SIG-M5 treated with dmso at 0.1 percent for 504 hours (cell line): Measurements from ENCODE around the gene MYO10.
"Not testable (repeated sequence)": the region's sequence is repeated elsewhere in the genome, so short reads cannot be mapped to it uniquely, and the experiment has no call there.

Experiments
- DNase-seq: peaks from one replicate; lab custom pipeline; 2025; ENCODE audit not compliant: unreplicated experiment; lab: John Stamatoyannopoulos, UW

Gene MYO10

DNA sequence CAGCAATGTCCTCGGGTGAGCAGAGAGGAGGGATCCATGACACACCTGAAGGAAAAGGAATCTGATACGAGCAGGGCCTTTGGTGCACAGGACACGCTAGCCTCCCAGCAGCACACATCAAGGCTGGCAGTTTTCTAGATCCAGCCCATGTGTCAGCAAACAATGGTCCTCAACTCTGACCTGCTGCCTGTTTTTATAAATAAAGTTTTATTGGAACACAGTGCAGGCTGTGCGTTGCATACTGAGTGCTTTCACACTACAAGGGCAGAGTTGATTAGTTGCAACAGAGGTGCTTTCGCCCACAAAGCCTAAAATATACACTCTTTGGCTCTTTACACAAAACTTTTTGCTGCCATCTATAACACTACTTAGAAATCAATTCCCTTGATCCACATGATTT is 147.1 kb downstream of the MYO10 start:
- DNase-seq, result no peak

GRCh38 chr5:16787278-16787677 is 148.8 kb downstream of the MYO10 start:
- no peak for DNase-seq

- DNase-seq, result no peak
These were observed 151.0 kb downstream of the MYO10 start for GRCh38 chr5:16784843-16785791.

DNA sequence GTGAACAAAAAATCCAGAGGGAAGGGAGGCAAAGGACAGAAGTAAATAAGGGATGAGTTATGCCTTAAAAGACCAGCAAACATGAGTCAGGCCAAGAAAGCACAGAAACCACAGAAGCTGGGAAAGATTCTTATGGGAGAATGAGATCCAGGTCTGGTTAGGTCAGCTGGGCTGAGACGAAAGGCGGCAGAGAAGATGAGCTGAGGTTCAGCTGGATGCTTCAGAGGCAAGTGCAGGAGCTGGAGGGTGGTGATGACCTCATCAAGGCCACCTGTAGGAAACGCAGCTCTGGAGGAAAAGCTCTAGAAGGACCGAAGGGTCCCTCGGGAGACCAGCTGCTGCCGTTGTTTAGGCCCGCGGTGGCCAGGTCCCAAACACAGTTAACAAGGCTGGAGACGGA is 152.0 kb downstream of the MYO10 start:
- DNase-seq, result no peak

DNA sequence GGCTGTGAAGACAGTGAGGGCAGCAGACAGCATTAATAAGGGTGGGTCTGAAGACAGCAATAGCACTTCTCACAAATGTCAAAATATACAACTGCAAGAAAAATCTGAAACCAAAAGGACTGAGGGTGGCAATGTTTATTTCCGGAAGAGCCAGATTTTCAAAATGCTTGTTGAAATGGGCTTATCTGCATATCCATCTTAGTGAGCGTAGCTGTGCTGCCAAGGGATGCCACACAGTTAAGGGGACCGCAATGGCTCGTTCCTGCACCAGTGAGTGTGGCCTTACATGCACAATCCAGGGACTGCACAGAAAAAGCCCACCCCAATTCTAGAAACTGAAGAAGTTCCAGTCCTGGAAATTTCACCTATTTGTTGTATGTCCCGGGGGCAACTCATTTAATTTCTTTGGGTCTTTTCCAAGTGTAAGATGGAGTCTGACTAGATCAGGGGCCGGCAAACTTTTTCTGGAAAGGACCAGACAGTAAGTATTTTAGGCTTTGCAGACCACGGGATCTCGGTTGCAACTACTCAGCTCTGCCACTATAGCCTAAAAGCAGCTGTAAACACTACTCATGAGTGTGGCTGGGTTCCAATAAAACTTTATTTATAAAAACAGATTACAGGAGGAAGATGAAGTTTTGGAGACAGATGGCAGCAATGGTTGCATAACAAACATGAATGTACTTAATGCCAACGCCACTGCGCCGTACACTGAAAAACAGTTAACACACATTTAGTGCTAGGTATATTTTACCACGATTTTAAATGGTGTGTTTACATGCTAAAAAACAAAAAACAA is 154.1 kb downstream of the MYO10 start:
- DNase-seq, result no peak

GRCh38 chr5:16780325-16780724 is 155.8 kb downstream of the MYO10 start:
- DNase-seq, result no peak

GRCh38 chr5:16777432-16777831 is 158.7 kb downstream of the MYO10 start:
- DNase-seq, result no peak

- peak; percentile 14 for DNase-seq
These were observed 159.4 kb downstream of the MYO10 start for GRCh38 chr5:16776611-16777251.

DNA sequence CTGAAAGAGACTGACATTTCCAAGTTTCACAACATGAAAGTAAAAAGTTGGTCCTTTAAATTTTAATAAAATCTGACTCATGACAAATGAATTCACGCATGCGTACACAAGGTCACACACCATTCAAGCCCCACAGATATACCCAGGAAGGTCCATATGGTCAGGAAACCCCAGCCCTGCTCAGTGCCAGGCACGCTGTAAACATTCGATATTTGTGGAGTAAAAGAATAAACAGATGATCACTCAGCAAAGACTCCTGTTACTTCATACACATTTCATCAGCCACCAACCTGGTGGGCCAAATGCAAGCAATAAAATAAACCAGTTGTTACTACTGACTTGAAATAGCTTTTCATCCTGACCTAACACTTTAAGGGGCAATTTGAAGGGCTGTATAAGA is 161.3 kb downstream of the MYO10 start:
- DNase-seq, result no peak

- DNase-seq, result no peak
These were observed 162.1 kb downstream of the MYO10 start for GRCh38 chr5:16773991-16774390.

DNA sequence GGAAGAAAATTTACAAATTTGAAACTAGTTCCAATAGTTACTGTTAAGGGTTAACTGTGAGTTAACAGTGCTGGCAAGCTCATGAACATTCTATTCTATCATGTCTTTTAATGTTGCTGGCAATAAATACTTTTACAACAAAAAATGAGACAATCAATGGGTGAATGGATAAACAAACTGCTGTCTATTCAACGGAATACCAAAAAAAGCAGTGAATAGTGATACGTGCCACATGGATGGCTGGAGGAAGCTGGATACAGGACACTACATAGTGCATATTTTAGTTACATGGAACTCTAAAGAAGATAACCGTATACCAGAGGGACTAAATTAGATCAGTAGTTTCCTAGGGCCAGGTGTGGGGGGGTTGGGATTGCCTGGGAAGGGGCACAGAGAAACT is 163.5 kb downstream of the MYO10 start:
- no peak for DNase-seq

GRCh38 chr5:16768184-16768583 is 167.9 kb downstream of the MYO10 start:
- no peak for DNase-seq

DNA sequence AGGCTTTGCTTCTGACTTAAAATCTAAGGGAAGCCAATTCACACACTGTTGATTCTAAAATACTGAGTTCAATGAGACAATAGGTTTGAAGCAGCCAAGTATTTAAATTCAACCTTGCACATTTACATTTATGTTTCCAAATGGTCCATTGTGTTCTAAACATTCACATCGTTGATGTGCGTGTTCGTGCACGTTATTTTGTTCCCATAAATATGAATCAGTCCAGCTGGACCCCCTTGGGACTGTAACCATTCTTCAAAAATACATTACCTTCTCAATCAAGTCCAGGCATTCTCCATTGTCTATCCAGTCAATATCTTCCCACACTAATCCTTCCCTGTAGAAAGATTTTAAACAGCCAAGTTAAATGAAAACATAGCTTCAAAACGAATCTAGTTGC is 172.9 kb downstream of the MYO10 start:
- DNase-seq, result no peak

DNA sequence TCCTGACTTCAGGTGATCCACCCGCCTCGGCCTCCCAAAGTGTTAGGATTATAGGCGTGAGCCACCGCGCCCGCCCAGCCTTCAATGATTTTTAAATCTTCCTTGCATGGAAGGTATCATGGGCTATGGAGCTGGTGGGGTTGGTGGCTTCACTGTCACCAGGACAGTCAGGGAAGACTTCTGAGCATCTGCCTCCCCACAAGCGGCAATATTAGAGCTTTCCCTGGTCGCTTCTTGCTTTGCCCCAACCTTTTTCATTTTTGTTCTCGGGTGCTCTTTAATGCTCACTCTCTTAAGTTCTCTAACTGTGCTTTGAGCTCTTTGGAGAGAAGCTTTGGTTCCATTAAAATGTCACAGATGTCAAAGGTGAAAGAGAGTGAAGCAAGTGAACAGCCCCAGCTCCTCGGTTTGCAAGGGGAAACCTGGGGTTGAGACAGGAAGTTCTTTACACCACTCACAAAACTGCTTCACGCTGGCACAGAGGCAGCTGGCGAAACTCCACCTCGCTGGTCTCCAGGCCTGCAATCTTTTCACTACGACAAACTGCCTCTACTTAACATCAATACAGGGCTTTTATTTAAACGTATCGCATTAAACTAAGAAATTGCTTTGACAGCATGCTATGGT is 176.8 kb downstream of the MYO10 start:
- DNase-seq, result peak; percentile 46

- no peak for DNase-seq
These were observed 178.0 kb downstream of the MYO10 start for GRCh38 chr5:16757989-16758501.

- DNase-seq, result not testable (repeated sequence)
These were observed 178.5 kb downstream of the MYO10 start for GRCh38 chr5:16757577-16757976.

GRCh38 chr5:16757146-16757545 is 178.9 kb downstream of the MYO10 start:
- no peak for DNase-seq

- no peak for DNase-seq
These were observed 179.4 kb downstream of the MYO10 start for GRCh38 chr5:16756692-16757091.

GRCh38 chr5:16755641-16756040 is 180.4 kb downstream of the MYO10 start:
- DNase-seq, result no peak

GRCh38 chr5:16754601-16755000 is 181.5 kb downstream of the MYO10 start:
- no peak for DNase-seq

DNA sequence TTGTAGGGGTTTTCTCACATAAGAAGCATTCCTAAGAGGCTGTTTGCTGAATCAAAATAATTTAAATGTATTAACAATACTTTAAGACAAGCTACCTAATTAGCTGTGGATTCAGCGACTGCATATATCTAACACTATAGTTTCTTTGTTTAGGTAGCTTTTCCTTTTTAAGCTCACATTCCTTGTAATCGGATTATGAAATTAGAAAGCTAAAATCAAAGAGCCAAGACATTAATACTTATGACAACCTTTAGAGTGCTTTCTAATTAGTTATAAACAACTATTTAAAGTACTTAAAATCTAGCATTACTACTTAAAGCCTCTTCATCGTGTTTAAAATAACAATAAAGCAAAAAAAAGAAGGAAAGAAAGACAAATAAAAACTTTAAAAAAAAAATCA is 182.0 kb downstream of the MYO10 start:
- no peak for DNase-seq
